HG02938 (cell line): ENCODE results near the gene CNTN6.

Source experiments
- ATAC-seq: cut with Tn5 transposase; IDR thresholded peaks from one replicate; pipeline ENCODE4 v1.9.1; 2021; ENCODE audit warnings: mild to moderate bottlenecking, moderate library complexity; ENCODE audit not compliant: unreplicated experiment

CNTN6 gene

GRCh38 chr3:1171320-1171719 is 78.5 kb downstream of the CNTN6 start:
- no peak for ATAC-seq

GRCh38 chr3:1172644-1173043 is 79.8 kb downstream of the CNTN6 start:
- ATAC-seq = no peak

- ATAC-seq = no peak
Measured at GRCh38 chr3:1179146-1179545, 86.3 kb downstream of the CNTN6 start.

- ATAC-seq = no peak
Measured at GRCh38 chr3:1183320-1184048, 90.7 kb downstream of the CNTN6 start.

GRCh38 chr3:1190569-1190968 is 97.7 kb downstream of the CNTN6 start:
- ATAC-seq = no peak

- no peak for ATAC-seq
Measured at GRCh38 chr3:1191026-1191425, 98.2 kb downstream of the CNTN6 start.

- no peak for ATAC-seq
Measured at GRCh38 chr3:1195947-1196346, 103.1 kb downstream of the CNTN6 start.

- ATAC-seq = no peak
Measured at GRCh38 chr3:1197051-1197450, 104.2 kb downstream of the CNTN6 start.

- ATAC-seq = no peak
Measured at GRCh38 chr3:1200371-1200770, 107.5 kb downstream of the CNTN6 start.

- ATAC-seq = no peak
Measured at GRCh38 chr3:1207904-1208303, 115.1 kb downstream of the CNTN6 start.

- ATAC-seq = no peak
Measured at GRCh38 chr3:1214933-1215332, 122.1 kb downstream of the CNTN6 start.

- no peak for ATAC-seq
Measured at GRCh38 chr3:1216856-1217255, 124.0 kb downstream of the CNTN6 start.

GRCh38 chr3:1227111-1227510 is 134.3 kb downstream of the CNTN6 start:
- ATAC-seq = no peak

- no peak for ATAC-seq
Measured at GRCh38 chr3:1228289-1228688, 135.5 kb downstream of the CNTN6 start.

- no peak for ATAC-seq
Measured at GRCh38 chr3:1230920-1231319, 138.1 kb downstream of the CNTN6 start.

GRCh38 chr3:1232276-1232675 is 139.5 kb downstream of the CNTN6 start:
- ATAC-seq = no peak

GRCh38 chr3:1235526-1236120 is 142.8 kb downstream of the CNTN6 start:
- ATAC-seq = no peak

- no peak for ATAC-seq
Measured at GRCh38 chr3:1251282-1252060, 158.6 kb downstream of the CNTN6 start.

- no peak for ATAC-seq
Measured at GRCh38 chr3:1252061-1252430, 159.2 kb downstream of the CNTN6 start.

GRCh38 chr3:1262246-1262645 is 169.4 kb downstream of the CNTN6 start:
- no peak for ATAC-seq

- no peak for ATAC-seq
Measured at GRCh38 chr3:1263121-1263520, 170.3 kb downstream of the CNTN6 start.

- ATAC-seq = no peak
Measured at GRCh38 chr3:1269808-1270207, 177.0 kb downstream of the CNTN6 start.
